Measurements from ENCODE around the gene CLDN24. TPM values are rescaled to one million over a fixed set of nuclear protein-coding genes. Genes with fewer than 3 reads are reported as not detected.
A peak's percentile ranks its signal among the peaks of the same experiment; 100 is the strongest.

CLDN24 gene
- total RNA-seq, 1 experiment from 2014 or later: not detected

- POLR2A ChIA-PET: no interaction called here
- Histone ChIP-seq H3K4me2 (ENCODE audit: low read length) (peak overlapping the region; percentile 52), H3K27me3 (ENCODE audit: insufficient read depth, low read length) (no peaks in the 10 kb centered on the region), H3K4me1 (ENCODE audit: control insufficient read depth in 1 of 2, insufficient read depth in 2 of 2, low read length in 2 of 2) (peaks cover 40 to 51% of the 10 kb centered on the region in 2 experiments), H3K79me2 (ENCODE audit: insufficient read depth, low read length) (no peaks in the 10 kb centered on the region), H3K27ac (ENCODE audit: low read depth, low read length) (no peak overlapping the region), H2AFZ (ENCODE audit: low read depth, low read length, poor library complexity, severe bottlenecking) (peak overlapping the region; percentile 14), H3K36me3 (ENCODE audit: control insufficient read depth in 1 of 2, insufficient read depth in 2 of 2, low read length in 2 of 2) (no peaks in the 10 kb centered on the region), H3K9me2 (ENCODE audit: insufficient read depth) (no peaks in the 10 kb centered on the region), H3K9me3 (ENCODE audit: control insufficient read depth in 1 of 2, insufficient read depth in 1 of 2, low read depth in 1 of 2, low read length in 2 of 2) (peaks cover 0 to 3% of the 10 kb centered on the region in 2 experiments; a peak in 1 of 4 replicates), H4K20me1 (ENCODE audit: insufficient read depth) (no peaks in the 10 kb centered on the region), H3K9ac (ENCODE audit: low read length) (no peak overlapping the region), H3K4me3 (replicated peaks in 1 of 2; ENCODE audit: low read depth in 1 of 2, low read length in 2 of 2) (no peak overlapping the region)
- TF ChIP-seq SIN3A (IDR thresholded peaks at IDR 0.05; ENCODE audit: low read depth) (no peak), POLR2AphosphoS5 (IDR thresholded peaks at IDR 0.05; ENCODE audit: low read depth, low read length) (no peak), EGR1 (IDR thresholded peaks at IDR 0.05; ENCODE audit: low read depth) (no peak), ZNF274 (IDR thresholded peaks at IDR 0.05; ENCODE audit: low read depth, low read length) (no peak), FOSL1 (IDR thresholded peaks at IDR 0.05; ENCODE audit: low read depth) (no peak), SP1 (IDR thresholded peaks at IDR 0.05; ENCODE audit: low read depth) (no peak), ZFX (IDR thresholded peaks at IDR 0.05) (no peak), CTCF (IDR thresholded peaks at IDR 0.05 in 2 of 3, conservative IDR thresholded peaks at IDR 0.05 in 1 of 3; ENCODE audit: borderline replicate concordance in 1 of 3, insufficient read depth in 1 of 3, low read depth in 2 of 3, low read length in 2 of 3) (no peak), TCF7L2 (IDR thresholded peaks at IDR 0.05; ENCODE audit: borderline replicate concordance, extremely low read depth, insufficient read depth, insufficient read length) (no peak)
- no peak for DNase-seq (ENCODE audit: low read depth, low spot score)
- ATAC-seq: peak; percentile 12; the same call in 1 of the 2 replicates
- CTCF ChIA-PET: no interaction called here
- no TSS peak for BruUV-seq (replicated peaks)
- RAD21 ChIA-PET (ENCODE audit: low non-redundant PET in 1 of 2, low total read pairs in 2 of 2, uncharacterized antibody in 2 of 2, unreplicated experiment in 2 of 2): no interaction called here
- intact Hi-C loops (cut with micrococcal nuclease): no loop called here
These were observed 15.1 kb upstream of the CLDN24 start for GRCh38 chr4:183337349-183337748.
